ENCODE results near the gene ATP1B2.

GRCh38 chr17:7695586-7695985, 44.9 kb downstream of the ATP1B2 start:
- TF ChIP-seq CTCF (conservative IDR thresholded peaks at IDR 0.05) (no peak), EZH2 (IDR thresholded peaks at IDR 0.05; ENCODE audit: low read depth) (no peak)
